A673 (cell line): ENCODE results near the gene HEBP2. TPM values are rescaled to one million over a fixed set of nuclear protein-coding genes. Genes with fewer than 3 reads are reported as not detected.

Experiments used
- BruUV-seq: library from RNA; stranded (reverse); fragments of 400-500 nt; replicated peaks from 2 replicates; lab custom pipeline; 2021; lab: Mats Ljungman, UMichigan
- CTCF ChIA-PET: fragments of 300-600 bp; sonication (Branson Sonifier 250); formaldehyde crosslinking; loops from one replicate; lab custom pipeline; 2022; ENCODE audit warnings: antibody characterized with exemption; lab: Charles Lee
- POLR2A ChIA-PET: fragments of 300-600 bp; sonication (Branson Sonifier 250); formaldehyde crosslinking; loops from one replicate; lab custom pipeline; 2022; ENCODE audit warnings: antibody characterized with exemption; ENCODE audit not compliant: low non-redundant PET; lab: Charles Lee
- DNase-seq: peaks from one replicate; pipeline ENCODE4 v3.0.0-alpha.2; 2015; ENCODE audit warnings: low spot score
- H3K27ac ChIP-seq: fragments of 200-600 bp; sonication (generic); 2 replicates; pipeline ENCODE4 v1.5.1; 2016; ENCODE audit warnings: mixed run types, low read depth, mild to moderate bottlenecking, mixed read lengths, antibody characterized with exemption, low read length; ENCODE audit not compliant: poor library complexity, severe bottlenecking
- H3K27me3 ChIP-seq: fragments of 200-600 bp; sonication (generic); replicated peaks from 2 replicates; pipeline ENCODE4 v1.6.1; 2017; ENCODE audit warnings: mixed run types, low read depth, mild to moderate bottlenecking, mixed read lengths, antibody characterized with exemption, low read length; ENCODE audit not compliant: insufficient read depth, poor library complexity
- H3K36me3 ChIP-seq: fragments of 200-600 bp; sonication (generic); 2 replicates; pipeline ENCODE4 v1.6.1; 2016; ENCODE audit warnings: mixed run types, mild to moderate bottlenecking, mixed read lengths, antibody characterized with exemption, low read length; ENCODE audit not compliant: insufficient read depth, poor library complexity, severe bottlenecking
- H3K4me1 ChIP-seq: fragments of 200-600 bp; sonication (generic); 2 replicates; pipeline ENCODE4 v1.6.1; 2017; ENCODE audit warnings: mixed run types, mild to moderate bottlenecking, mixed read lengths, antibody characterized with exemption, low read length; ENCODE audit not compliant: insufficient read depth, poor library complexity, severe bottlenecking
- H3K4me3 ChIP-seq: fragments of 200-600 bp; sonication (generic); 2 replicates; pipeline ENCODE4 v1.5.1; 2016; ENCODE audit warnings: low read depth, mixed run types, mild to moderate bottlenecking, mixed read lengths, low read length; ENCODE audit not compliant: poor library complexity, severe bottlenecking
- H3K9me3 ChIP-seq: fragments of 200-600 bp; sonication (generic); 2 replicates; pipeline ENCODE4 v1.6.1; 2016; ENCODE audit warnings: mixed run types, low read depth, mild to moderate bottlenecking, mixed read lengths, antibody characterized with exemption, low read length; ENCODE audit not compliant: poor library complexity, severe bottlenecking
- EZH2 ChIP-seq: fragments of 200-600 bp; sonication (generic); IDR thresholded peaks from 2 replicates; pipeline ENCODE4 v1.6.1; 2017; ENCODE audit warnings: borderline replicate concordance, low read depth, mild to moderate bottlenecking, mixed read lengths, antibody characterized with exemption, low read length; ENCODE audit not compliant: poor library complexity, severe bottlenecking
- intact Hi-C: fragments of 100-400 bp; cut with micrococcal nuclease; formaldehyde crosslinking; loops from one replicate; pipeline ENCODE4 v1.10.0; 2022; ENCODE audit not compliant: unreplicated experiment
- microRNA-seq: library from miRNA; unstranded; fragments of <30 nt; microRNA quantifications from one replicate; pipeline ENCODE4 v1.2.0, GENCODE V29; 2021
- total RNA-seq: library from RNA; stranded (reverse); gene quantifications from 2 replicates; pipeline ENCODE4 v1.2.3, GENCODE V29; 2021
- TF ChIP-seq, protein P1 (sequence below): fragments of 300-800, 200-600 bp; sonication (generic); conservative IDR thresholded peaks from 2 replicates; pipeline ENCODE4 v1.5.1; 2017; ENCODE audit warnings: low read depth, mild to moderate bottlenecking, antibody characterized with exemption, low read length, moderate library complexity, mixed read lengths

The HEBP2 gene
- total RNA-seq, 1 experiment from 2014 or later: 8.7 TPM

DNA sequence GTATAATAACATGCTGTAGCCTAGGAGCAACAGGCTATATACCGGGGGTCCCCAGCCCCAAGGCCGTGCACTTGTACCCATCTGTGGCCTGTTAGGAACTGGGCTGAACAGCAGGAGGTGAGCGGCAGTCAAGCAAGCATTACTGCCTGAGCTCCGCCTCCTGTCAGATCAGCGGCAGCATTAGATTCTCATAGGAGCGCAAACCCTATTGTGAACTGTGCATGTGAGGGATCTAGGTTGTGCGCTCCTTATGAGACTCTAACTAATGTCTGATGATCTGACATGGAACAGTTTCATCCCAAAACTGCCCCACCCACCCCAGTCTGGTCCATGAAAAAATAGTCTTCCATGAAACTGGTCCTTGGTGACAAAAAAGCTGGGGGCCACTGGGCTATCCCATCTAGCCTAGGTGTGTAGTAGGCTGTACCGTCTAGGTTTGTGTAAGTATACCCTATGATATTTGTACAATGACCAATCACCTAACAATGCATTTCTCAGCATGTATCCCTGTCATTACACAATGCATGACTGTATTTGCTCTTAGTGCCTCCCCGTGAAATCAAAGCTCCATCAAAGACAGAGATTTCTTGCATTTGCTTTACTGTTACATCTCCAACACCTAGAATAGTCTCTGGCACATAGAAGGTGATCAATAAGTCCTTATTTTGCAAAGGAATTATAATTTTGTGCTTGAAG, 64.4 kb downstream of the HEBP2 start:
- no peak overlapping the region for H3K27ac ChIP-seq
- POLR2A ChIA-PET: no interaction called here
- TF ChIP-seq EZH2: no peak
- TF ChIP-seq, protein P1, sequence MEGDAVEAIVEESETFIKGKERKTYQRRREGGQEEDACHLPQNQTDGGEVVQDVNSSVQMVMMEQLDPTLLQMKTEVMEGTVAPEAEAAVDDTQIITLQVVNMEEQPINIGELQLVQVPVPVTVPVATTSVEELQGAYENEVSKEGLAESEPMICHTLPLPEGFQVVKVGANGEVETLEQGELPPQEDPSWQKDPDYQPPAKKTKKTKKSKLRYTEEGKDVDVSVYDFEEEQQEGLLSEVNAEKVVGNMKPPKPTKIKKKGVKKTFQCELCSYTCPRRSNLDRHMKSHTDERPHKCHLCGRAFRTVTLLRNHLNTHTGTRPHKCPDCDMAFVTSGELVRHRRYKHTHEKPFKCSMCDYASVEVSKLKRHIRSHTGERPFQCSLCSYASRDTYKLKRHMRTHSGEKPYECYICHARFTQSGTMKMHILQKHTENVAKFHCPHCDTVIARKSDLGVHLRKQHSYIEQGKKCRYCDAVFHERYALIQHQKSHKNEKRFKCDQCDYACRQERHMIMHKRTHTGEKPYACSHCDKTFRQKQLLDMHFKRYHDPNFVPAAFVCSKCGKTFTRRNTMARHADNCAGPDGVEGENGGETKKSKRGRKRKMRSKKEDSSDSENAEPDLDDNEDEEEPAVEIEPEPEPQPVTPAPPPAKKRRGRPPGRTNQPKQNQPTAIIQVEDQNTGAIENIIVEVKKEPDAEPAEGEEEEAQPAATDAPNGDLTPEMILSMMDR: no peak
- no peaks in the 10 kb centered on the region for H3K4me1 ChIP-seq
- H3K4me3 ChIP-seq: no peak overlapping the region
- no peaks in the 10 kb centered on the region for H3K27me3 ChIP-seq
- H3K9me3 ChIP-seq: no peaks in the 10 kb centered on the region
- no TSS peak for BruUV-seq
- DNase-seq: no peak
- no peaks in the 10 kb centered on the region for H3K36me3 ChIP-seq
- CTCF ChIA-PET: no interaction called here
- intact Hi-C loops: no loop called here

Small RNAs within 50 kb of the gene (microRNA-seq; reads per million reads assigned to microRNA genes)
- gene MIR3145: 10.2 reads per million, percentile 31 among the genes with 10 or more reads in this experiment

Other genes with a start within 250 kb of the HEBP2 start
- 0.61 and 0.71 TPM in 2 replicates for gene ARFGEF3, start 242.3 kb upstream of the HEBP2 start, total RNA-seq
- not detected in 2 replicates for gene PBOV1, start 185.7 kb upstream of the HEBP2 start, total RNA-seq
- not detected in 2 replicates for gene SMIM28, start 26.3 kb upstream of the HEBP2 start, total RNA-seq
- gene NHSL1, start 95.3 kb downstream of the HEBP2 start, total RNA-seq: 29.5 and 33.1 TPM in 2 replicates